ENCODE results near the gene FBXO36. TPM values are rescaled to one million over a fixed set of nuclear protein-coding genes. Genes with fewer than 3 reads are reported as not detected.
A peak's percentile ranks its signal among the peaks of the same experiment; 100 is the strongest.
"Not testable (repeated sequence)": the region's sequence is repeated elsewhere in the genome, so short reads cannot be mapped to it uniquely, and the experiment has no call there.

Gene FBXO36
- total RNA-seq, 1 donor from 2014 or later, result 2.1 TPM

DNA sequence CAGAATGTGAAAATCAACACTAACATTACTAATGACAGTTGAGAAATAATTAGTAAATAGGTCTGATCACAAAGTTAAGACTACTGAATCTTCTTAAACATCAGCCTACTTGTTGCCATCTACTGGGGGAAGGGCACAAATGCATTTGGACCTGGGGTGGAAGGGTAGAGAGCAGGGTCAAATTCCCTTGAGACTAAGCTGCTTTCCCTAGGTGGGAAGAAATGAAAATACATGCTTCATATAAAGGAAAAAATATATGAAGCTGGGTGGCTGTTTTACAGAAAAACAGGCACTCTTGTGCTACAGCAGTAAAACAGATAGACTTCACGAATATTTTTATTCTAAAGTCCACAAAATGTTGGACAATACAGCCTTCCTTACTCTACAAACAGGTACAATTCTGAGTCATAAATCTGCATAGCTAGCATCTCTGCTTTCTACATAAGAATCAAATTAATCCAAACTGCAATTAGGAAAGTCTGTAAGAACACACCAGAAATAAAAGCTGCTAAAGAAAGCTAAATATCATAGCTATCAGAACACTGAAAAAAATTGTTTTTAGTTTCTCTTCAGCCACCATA lies 11.4 kb upstream of the FBXO36 start:
- DNase-seq (ENCODE audit: low read depth), result peak; percentile 42

GRCh38 chr2:229914171-229914570 lies 8.1 kb upstream of the FBXO36 start:
- no peak for DNase-seq (ENCODE audit: low read depth)

DNA sequence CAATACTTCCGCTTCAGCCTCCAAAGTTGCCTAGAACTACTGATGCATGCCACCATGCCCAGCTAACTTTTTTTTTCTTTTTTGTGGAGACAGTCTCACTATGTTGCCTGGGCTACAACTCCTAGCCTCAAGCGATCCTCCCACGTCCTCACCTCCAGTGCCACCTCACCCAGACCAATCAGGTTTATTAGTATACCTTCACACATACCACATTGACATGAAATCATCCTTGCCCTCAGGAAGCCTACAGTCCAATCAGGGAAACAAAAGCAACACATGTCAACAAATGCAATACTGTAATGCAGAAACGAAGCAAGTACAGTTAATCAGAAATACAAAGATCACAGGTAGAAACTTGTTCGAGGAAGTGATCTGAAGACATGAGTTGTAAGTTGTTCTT lies 4.5 kb upstream of the FBXO36 start:
- DNase-seq (ENCODE audit: low read depth), result no peak

DNA sequence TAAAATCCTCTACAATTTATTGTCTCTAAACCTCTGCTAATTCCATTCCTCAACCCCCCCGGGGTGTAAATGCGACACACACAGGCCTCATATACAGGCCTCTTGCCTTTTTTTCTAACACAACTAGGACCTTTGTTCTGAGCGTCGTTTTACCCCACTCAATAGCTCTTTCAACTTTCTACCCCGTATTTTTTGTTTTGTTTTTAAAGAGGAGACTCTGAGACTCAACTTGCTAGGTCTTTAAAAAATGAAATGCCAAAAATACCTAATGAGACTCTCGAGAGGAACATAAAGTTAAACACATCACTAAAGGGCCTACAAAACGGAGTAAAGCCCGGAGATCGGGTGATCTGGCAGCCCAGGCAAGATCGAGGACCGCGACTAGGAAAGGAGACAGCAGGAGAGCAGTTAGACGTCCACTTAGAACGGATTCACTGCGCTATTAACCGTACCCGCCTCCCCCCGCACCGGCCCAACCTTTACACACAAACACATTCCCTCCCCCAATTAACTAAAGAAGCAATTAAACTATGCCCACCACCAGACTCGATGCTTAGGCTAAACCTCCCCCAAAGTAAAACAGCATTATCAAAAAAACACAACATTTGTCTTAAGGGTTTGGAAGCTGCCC lies 2.2 kb upstream of the FBXO36 start:
- DNase-seq (ENCODE audit: low read depth), result no peak

- DNase-seq (ENCODE audit: low read depth), result peak; percentile 84
Measured at GRCh38 chr2:229921101-229921891, 1.0 kb upstream of the FBXO36 start.

- peak; percentile 97 for DNase-seq (ENCODE audit: low read depth)
Measured at GRCh38 chr2:229921892-229922448, 333 bp upstream of the FBXO36 start, which contains the start of gene TRIP12. Gene TRIP12, minus strand, starts transcription at chr2:229922009. Its CDS starts 41,930 bp downstream, at chr2:229880079.

- not testable (repeated sequence) for DNase-seq (ENCODE audit: low read depth)
Measured at GRCh38 chr2:229924541-229924940, 2.2 kb downstream of the FBXO36 start.

DNA sequence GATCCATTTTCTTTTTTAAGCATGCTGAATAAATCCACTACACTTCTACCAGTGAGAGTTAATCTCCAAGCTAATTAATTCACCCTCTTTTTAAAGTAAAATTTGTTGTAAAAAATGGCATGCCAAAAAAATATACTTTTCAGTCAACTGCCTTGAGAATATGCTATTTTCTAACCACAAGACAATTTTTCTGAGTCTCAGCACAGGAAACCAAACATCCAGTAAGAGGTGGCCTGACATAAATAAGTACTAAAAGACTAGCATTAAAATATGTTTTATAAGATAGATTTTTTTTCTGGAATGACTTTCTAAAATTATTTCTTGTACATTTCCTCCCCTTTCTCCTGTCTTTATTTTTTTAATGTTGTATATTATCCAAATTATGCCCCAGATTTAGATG lies 2.9 kb downstream of the FBXO36 start:
- no peak for DNase-seq (ENCODE audit: low read depth)

GRCh38 chr2:229927817-229928321 lies 5.6 kb downstream of the FBXO36 start:
- no peak for DNase-seq (ENCODE audit: low read depth)

GRCh38 chr2:229930656-229931055 lies 8.4 kb downstream of the FBXO36 start:
- DNase-seq (ENCODE audit: low read depth), result no peak

GRCh38 chr2:229931241-229931640 lies 8.9 kb downstream of the FBXO36 start:
- DNase-seq (ENCODE audit: low read depth), result no peak

DNA sequence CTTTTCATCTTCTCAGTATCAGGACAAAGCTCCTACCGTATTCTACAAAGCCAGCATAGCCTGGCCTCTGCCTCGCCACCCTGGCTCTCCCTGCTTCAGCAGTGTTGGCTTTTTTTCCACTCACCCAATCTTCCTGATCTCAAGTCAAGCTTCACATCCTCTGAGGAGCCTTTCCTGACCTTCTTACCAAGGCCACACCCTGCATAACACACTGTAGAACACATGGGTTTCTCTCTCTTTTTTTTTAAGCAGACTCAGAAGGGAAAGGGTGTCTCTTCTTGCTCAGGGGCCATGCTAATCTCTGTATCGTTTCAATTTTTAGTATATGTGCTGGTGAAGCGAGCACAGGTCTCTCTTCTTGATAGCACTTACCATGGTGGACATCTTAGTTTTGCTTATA lies 15.2 kb downstream of the FBXO36 start:
- no peak for DNase-seq (ENCODE audit: low read depth)

- peak; percentile 62 for DNase-seq (ENCODE audit: low read depth)
Measured at GRCh38 chr2:229942671-229943070, 20.4 kb downstream of the FBXO36 start.

DNA sequence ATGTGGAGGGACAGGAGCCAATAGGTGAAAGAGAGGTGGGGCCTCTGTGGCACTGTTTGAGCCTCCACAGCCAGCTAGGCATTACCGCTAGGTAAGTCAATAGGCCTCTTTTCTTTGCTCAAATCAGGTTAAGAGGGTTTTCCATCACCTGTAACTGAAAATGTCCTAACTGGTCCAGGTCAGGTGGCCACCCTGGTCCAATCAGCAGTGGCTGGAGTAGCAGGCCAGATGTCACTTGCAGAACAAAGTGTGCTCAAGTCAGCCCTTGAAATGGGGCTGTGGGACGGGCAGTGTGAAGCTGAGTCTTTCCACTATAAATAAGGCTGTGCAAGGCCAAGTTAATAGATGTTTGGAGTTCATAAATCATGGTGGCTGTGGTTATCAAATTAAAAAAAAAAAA lies 20.9 kb downstream of the FBXO36 start:
- DNase-seq (ENCODE audit: low read depth), result no peak

DNA sequence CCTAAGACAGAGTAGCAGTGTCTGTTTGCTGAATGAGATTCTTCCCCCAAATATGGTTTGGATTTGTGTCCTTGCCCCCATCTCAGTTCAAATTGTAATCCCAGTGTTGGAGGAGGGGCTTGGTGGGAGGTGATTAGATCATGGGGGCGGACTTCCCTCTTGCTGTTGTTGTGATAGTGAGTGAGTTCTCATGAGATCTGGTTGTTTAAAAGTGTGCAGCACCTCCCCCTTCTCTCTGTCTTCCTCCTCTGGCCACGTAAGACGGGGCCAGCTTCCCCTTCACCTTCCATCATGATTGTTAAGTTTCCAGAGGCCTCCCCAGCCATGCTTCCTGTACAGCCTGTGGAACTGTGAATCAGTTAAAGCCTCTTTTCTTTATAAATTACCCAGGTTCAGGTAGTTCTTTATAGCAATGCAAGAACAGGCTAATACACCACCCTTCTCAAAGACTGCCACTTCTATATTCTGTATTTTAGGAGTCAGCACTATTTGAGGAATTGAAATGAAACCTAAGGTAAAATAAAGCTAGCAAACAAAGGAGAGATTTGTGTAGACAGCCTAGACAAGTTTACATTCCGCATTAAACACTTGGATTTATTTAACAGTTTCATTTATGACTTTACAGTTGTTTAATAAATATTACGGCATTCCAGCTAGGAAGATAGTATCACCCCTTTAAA lies 21.6 kb downstream of the FBXO36 start:
- no peak for DNase-seq (ENCODE audit: low read depth)

DNA sequence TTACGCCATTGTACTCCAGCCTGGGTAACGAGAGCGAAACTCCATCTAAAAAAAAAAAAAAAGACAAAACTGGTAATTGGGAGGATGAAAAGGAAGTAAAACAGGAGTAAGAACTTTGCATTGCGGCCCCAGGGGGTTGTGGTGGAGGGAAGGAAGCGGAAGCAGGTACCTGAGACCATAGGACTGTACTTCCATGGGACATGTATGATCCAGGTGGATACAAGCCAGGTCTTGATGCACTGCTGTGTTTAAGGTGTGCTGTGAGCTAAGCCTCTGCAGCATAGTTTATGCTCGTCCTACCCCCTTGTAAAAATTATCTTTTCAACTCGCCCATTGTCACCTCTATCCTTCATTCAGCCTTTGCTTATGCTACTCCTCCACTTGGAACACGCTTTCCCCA lies 23.7 kb downstream of the FBXO36 start:
- DNase-seq (ENCODE audit: low read depth), result no peak

DNA sequence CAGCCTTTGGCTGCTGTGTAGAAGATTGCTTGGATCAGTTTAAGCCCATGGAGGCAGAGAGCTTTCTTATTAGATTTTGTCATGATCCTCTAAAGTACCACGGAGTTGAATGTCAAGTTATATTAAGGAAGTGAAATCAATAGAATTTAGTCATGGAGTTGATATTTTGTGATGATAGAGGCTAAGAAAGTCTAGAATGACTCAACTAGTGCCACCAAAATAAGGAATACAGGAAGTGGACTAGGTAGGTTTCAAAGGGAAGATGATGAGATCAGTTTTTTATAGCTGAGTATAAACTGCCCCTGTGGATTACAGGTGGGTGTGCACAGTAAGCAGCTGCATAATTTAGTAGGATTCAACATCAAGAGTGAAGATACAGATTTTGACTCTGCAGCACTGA lies 25.2 kb downstream of the FBXO36 start:
- no peak for DNase-seq (ENCODE audit: low read depth)

DNA sequence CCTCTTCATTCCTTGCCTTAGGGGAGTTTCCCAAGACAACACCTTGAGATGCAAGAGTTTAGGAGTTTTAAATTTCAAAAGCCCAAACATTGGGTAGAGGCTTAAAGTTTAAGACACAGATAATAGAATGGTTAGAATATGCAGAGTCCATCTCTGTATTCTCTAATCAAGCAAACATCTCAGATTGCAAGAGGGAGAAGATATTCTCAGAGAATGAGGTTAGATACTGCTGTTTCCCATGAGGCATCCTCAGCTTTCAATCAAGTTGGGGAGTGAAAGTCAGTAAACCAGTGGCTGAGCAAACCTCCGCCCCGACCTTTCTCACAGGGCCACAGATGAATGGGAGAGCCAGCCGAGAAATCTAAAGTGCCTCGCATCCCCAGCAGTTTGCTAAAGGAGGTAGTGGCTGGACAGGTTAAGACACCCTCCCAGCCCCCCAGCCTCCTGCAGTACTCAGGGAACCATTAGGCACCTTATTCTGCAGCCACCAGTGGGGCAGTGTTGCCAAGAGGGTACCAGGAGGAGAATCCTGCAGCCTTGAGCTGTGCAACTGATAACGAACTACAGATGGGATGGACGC lies 30.0 kb downstream of the FBXO36 start:
- no peak for DNase-seq (ENCODE audit: low read depth)

GRCh38 chr2:229955663-229956062 lies 33.4 kb downstream of the FBXO36 start:
- DNase-seq (ENCODE audit: low read depth), result no peak

DNA sequence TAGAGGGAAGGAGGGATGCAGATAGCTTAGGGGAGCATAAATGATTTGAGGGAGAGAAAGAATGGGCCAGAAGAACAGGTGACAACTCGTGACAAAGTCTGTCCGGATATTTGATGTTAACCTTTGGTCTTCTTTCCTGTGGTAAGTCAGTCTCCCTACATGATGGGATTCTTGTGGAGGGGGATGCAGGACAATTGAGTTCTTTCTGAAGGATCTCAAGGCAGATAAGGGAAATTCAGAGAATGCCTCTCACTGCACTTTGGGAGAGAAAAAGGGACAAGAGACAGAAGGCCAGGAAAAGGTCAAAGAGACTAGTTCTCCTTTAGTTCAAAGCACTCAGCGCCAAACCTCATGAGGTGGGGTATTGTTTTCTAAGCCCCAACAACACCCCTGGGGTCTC lies 34.2 kb downstream of the FBXO36 start:
- no peak for DNase-seq (ENCODE audit: low read depth)

GRCh38 chr2:229963596-229963995 lies 41.3 kb downstream of the FBXO36 start:
- DNase-seq (ENCODE audit: low read depth), result not testable (repeated sequence)
